Stimulated activated CD8-positive, alpha-beta memory T cell treated with anti-CD3 and anti-CD28 coated beads, Interleukin-15, amount 100 ng/mL, for 24 hours (primary cell): ENCODE measurements around the gene APEH.
"Not testable (repeated sequence)": the region's sequence is repeated elsewhere in the genome, so short reads cannot be mapped to it uniquely, and the experiment has no call there.

Experiments used
- DNase-seq: peaks from one replicate; pipeline ENCODE4 v3.0.0-alpha.2; 2020; ENCODE audit warnings: low read depth

Gene APEH

GRCh38 chr3:49690856-49691255 is 16.7 kb downstream of the APEH start:
- not testable (repeated sequence) for DNase-seq

GRCh38 chr3:49691481-49691880 is 17.3 kb downstream of the APEH start:
- not testable (repeated sequence) for DNase-seq

GRCh38 chr3:49694409-49695070 is 20.4 kb downstream of the APEH start:
- not testable (repeated sequence) for DNase-seq

GRCh38 chr3:49695350-49696015 is 21.3 kb downstream of the APEH start:
- DNase-seq: not testable (repeated sequence)

- no peak for DNase-seq
Measured at GRCh38 chr3:49699281-49699979, 25.3 kb downstream of the APEH start.

GRCh38 chr3:49700014-49700413 is 25.9 kb downstream of the APEH start:
- no peak for DNase-seq

GRCh38 chr3:49700453-49701128 is 26.4 kb downstream of the APEH start:
- no peak for DNase-seq

- DNase-seq: no peak
Measured at GRCh38 chr3:49701388-49702077, 27.4 kb downstream of the APEH start.

GRCh38 chr3:49702672-49703071 is 28.5 kb downstream of the APEH start:
- DNase-seq: no peak

GRCh38 chr3:49703443-49703927 is 29.3 kb downstream of the APEH start:
- DNase-seq: no peak

- no peak for DNase-seq
Measured at GRCh38 chr3:49703956-49704355, 29.8 kb downstream of the APEH start.

- DNase-seq: no peak
Measured at GRCh38 chr3:49704629-49705028, 30.5 kb downstream of the APEH start.

GRCh38 chr3:49705390-49705960 is 31.3 kb downstream of the APEH start:
- no peak for DNase-seq

- DNase-seq: no peak
Measured at GRCh38 chr3:49706456-49707112, 32.4 kb downstream of the APEH start.

- no peak for DNase-seq
Measured at GRCh38 chr3:49707113-49707480, 32.9 kb downstream of the APEH start.

GRCh38 chr3:49709852-49710251 is 35.7 kb downstream of the APEH start:
- DNase-seq: no peak

- DNase-seq: no peak
Measured at GRCh38 chr3:49711489-49711888, 37.3 kb downstream of the APEH start.

- no peak for DNase-seq
Measured at GRCh38 chr3:49712166-49712565, 38.0 kb downstream of the APEH start.

GRCh38 chr3:49712631-49713317 is 38.6 kb downstream of the APEH start:
- no peak for DNase-seq

- no peak for DNase-seq
Measured at GRCh38 chr3:49713336-49714105, 39.4 kb downstream of the APEH start.
